Uterus (tissue), 2 donors: ENCODE measurements around the gene SBF1.

Experiments
- CTCF ChIP-seq, 4 experiments: fragments of 200-600 bp in 2 of 4; fragments of 450-650 bp in 2 of 4; sonication (generic) in 2 of 4; IDR thresholded peaks; one replicate each; pipeline ENCODE4 v1.5.1; 2016 to 2019; ENCODE audit warnings: antibody characterized with exemption in 4 of 4, mild to moderate bottlenecking in 2 of 4, moderate library complexity in 1 of 4
- POLR2A ChIP-seq, 2 donors: fragments of 450-650 bp; IDR thresholded peaks; one replicate each; pipeline ENCODE4 v1.6.1; 2016; ENCODE audit warnings: antibody characterized with exemption in 2 of 2, mild to moderate bottlenecking in 1 of 2, moderate library complexity in 1 of 2

DNA sequence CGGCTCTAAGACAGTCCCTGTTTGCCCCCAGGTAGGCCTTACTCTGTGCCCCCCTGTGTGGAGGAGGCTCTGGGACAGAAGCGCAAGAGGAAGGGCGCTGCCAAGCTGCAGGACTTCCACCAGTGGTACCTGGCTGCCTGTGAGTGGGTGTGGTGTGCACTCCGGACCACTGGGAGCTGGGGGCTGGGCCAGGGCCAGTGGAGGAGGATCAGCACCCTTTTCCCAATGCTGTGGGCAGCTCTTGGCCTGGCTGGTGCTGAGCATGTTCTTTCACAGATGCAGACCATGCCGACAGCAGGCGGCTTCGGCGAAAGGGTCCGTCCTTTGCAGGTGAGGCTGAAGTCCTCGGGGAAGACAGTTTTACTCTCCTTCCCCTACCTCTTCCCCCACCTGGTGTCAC, 46.9 kb upstream of the SBF1 start:
- TF ChIP-seq POLR2A (IDR thresholded peaks at IDR 0.05) (no peak), CTCF (IDR thresholded peaks at IDR 0.05) (no peak)
